Gastrocnemius medialis (tissue), 4 donors: ENCODE measurements around the gene CARD11. TPM values are rescaled to one million over a fixed set of nuclear protein-coding genes. Genes with fewer than 3 reads are reported as not detected.

Experiments
- ATAC-seq, 2 donors: fragments of 150-250 bp; one replicate each; pipeline ENCODE4 v1.9.1; 2016
- DNase-seq, 2 donors: peaks; one replicate each; pipeline ENCODE4 v3.0.0-alpha.2; 2019
- H3K27ac ChIP-seq, 4 donors: fragments of 200-600 bp; sonication (generic); 1 replicate in 1 of 4; 2 replicates in 3 of 4; pipeline ENCODE4 v1.5.1; 2016 to 2018; ENCODE audit warnings: mild to moderate bottlenecking in 2 of 4, moderate library complexity in 1 of 4
- H3K27me3 ChIP-seq, 3 donors: fragments of 200-600 bp; sonication (generic) in 2 of 3; 1 replicate in 1 of 3; 2 replicates in 2 of 3; pipeline versions ENCODE4 v1.5.1 to v1.6.0; 2016 to 2019; ENCODE audit warnings: mild to moderate bottlenecking in 1 of 3, moderate library complexity in 1 of 3
- H3K36me3 ChIP-seq, 2 donors: fragments of 200-600 bp; sonication (generic) in 1 of 2; one replicate each; pipeline ENCODE4 v1.5.1; 2017 to 2018
- H3K4me1 ChIP-seq, 2 donors: fragments of 200-600 bp; sonication (generic) in 1 of 2; one replicate each; pipeline ENCODE4 v1.5.1; 2016 to 2017; ENCODE audit warnings: mild to moderate bottlenecking in 2 of 2
- H3K4me3 ChIP-seq, 4 donors: fragments of 200-600 bp; sonication (generic) in 3 of 4; 1 replicate in 1 of 4; 2 replicates in 3 of 4; pipeline ENCODE4 v1.5.1; 2016 to 2019; ENCODE audit warnings: mild to moderate bottlenecking in 2 of 4
- H3K9me3 ChIP-seq, 3 donors: fragments of 200-600 bp; sonication (generic) in 2 of 3; 1 replicate in 1 of 3; 2 replicates in 2 of 3; pipeline ENCODE4 v1.5.1; 2016 to 2019
- POLR2A ChIP-seq, 2 donors: fragments of 450-650 bp; IDR thresholded peaks; one replicate each; pipeline ENCODE4 v1.6.1; 2017; ENCODE audit warnings: antibody characterized with exemption in 2 of 2, mild to moderate bottlenecking in 2 of 2, moderate library complexity in 2 of 2
- in situ Hi-C, 4 donors: fragments of 200-750 bp; cut with MboI; loops; one replicate each; pipeline versions ENCODE4 v1.15.0 to v1.8.0; 2017; ENCODE audit warnings: low sequenced_read_pairs in 4 of 4
- intact Hi-C: fragments of 100-400 bp; cut with DNase I; formaldehyde crosslinking; loops from one replicate; pipeline ENCODE4 v1.15.1; 2023; ENCODE audit warnings: low total_unique reads
- total RNA-seq, 4 donors: library from RNA; depleted of rRNA; stranded (reverse); fragments of >200 nt; gene quantifications; one replicate each; pipeline versions ENCODE4 v1.1.0 to v1.2.3, GENCODE V29; 2016
- TF ChIP-seq, protein P1 (sequence below), 5 experiments: fragments of 450-650 bp in 3 of 5; fragments of 200-600 bp in 2 of 5; sonication (generic) in 2 of 5; IDR thresholded peaks in 4 of 5; conservative IDR thresholded peaks in 1 of 5; 1 replicate in 4 of 5; 2 replicates in 1 of 5; pipeline ENCODE4 v1.5.1; 2016 to 2019; ENCODE audit warnings: antibody characterized with exemption in 5 of 5, mild to moderate bottlenecking in 3 of 5, moderate library complexity in 3 of 5

CARD11 gene
- total RNA-seq, 4 donors from 2014 or later = 0.13 TPM; not detected in 3

DNA sequence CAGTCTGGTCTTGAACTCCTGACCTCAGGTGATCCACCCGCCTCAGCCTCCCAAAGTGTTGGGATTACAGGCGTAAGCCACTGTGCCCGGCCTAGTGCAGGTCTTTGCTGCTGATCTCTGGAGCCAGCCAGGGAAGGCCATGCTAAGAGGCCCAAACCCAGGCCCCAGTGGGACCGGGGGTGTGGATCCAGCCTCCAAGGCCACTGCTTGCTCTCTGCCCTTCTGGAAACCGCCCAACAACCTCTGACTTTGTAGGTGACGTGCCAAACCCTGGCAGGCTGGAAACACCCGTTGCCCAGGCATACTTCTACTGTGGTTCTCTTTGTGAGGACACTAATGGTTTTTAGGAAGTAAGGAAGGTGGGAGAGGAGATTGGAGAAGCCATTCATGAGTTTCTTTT, 116.1 kb downstream of the CARD11 start:
- intact Hi-C loops = no loop called here
- TF ChIP-seq POLR2A (IDR thresholded peaks at IDR 0.05) = no peak
- TF ChIP-seq, protein P1, sequence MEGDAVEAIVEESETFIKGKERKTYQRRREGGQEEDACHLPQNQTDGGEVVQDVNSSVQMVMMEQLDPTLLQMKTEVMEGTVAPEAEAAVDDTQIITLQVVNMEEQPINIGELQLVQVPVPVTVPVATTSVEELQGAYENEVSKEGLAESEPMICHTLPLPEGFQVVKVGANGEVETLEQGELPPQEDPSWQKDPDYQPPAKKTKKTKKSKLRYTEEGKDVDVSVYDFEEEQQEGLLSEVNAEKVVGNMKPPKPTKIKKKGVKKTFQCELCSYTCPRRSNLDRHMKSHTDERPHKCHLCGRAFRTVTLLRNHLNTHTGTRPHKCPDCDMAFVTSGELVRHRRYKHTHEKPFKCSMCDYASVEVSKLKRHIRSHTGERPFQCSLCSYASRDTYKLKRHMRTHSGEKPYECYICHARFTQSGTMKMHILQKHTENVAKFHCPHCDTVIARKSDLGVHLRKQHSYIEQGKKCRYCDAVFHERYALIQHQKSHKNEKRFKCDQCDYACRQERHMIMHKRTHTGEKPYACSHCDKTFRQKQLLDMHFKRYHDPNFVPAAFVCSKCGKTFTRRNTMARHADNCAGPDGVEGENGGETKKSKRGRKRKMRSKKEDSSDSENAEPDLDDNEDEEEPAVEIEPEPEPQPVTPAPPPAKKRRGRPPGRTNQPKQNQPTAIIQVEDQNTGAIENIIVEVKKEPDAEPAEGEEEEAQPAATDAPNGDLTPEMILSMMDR (IDR thresholded peaks at IDR 0.05 in 4 of 5, conservative IDR thresholded peaks at IDR 0.05 in 1 of 5) = no peak
- DNase-seq (no peak), ATAC-seq (no peak)
- Histone ChIP-seq H3K27me3 (peaks cover 35 to 37% (median 36%) of the 10 kb centered on the region in 3 donors), H3K9me3 (no peaks in the 10 kb centered on the region), H3K4me1 (no peaks in the 10 kb centered on the region), H3K27ac (no peak overlapping the region), H3K36me3 (no peaks in the 10 kb centered on the region), H3K4me3 (no peak overlapping the region)
- in situ Hi-C loops = no loop called here

DNA sequence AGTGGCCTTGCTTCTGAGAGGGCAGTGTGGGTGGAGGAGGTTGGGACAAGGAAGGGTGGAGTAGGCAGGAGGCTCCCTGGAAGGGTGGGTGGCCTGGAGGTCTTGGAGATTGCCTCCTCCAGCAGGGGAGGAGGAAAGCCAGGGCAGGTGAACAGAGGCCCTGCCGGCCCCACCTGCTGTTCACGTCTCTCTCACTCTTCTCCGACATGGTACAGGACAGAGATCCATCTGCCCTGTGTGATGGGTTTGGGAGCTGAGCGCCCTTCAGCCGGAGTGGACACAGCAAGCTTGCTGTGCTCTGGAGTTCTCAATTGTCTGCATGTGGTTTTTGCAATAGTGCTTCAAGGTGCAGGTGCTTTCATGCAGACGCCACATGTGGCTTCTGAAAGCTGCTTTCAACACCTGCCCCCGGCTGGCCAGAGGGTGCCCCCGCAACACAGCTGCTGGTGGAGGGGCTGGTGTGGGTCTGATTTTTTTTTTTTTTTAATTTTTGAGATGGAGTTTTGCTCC, 116.7 kb downstream of the CARD11 start:
- H3K4me1 ChIP-seq = no peaks in the 10 kb centered on the region
- no peaks in the 10 kb centered on the region for H3K9me3 ChIP-seq
- H3K4me3 ChIP-seq = no peak overlapping the region
- in situ Hi-C loops = no loop called here
- TF ChIP-seq POLR2A (IDR thresholded peaks at IDR 0.05) = no peak
- TF ChIP-seq, protein P1 (IDR thresholded peaks at IDR 0.05 in 4 of 5, conservative IDR thresholded peaks at IDR 0.05 in 1 of 5) = no peak
- DNase-seq (no peak), ATAC-seq (no peak)
- intact Hi-C loops = no loop called here
- no peak overlapping the region for H3K27ac ChIP-seq
- peaks cover 32 to 36% (median 32%) of the 10 kb centered on the region in 3 donors for H3K27me3 ChIP-seq
- H3K36me3 ChIP-seq = no peaks in the 10 kb centered on the region

DNA sequence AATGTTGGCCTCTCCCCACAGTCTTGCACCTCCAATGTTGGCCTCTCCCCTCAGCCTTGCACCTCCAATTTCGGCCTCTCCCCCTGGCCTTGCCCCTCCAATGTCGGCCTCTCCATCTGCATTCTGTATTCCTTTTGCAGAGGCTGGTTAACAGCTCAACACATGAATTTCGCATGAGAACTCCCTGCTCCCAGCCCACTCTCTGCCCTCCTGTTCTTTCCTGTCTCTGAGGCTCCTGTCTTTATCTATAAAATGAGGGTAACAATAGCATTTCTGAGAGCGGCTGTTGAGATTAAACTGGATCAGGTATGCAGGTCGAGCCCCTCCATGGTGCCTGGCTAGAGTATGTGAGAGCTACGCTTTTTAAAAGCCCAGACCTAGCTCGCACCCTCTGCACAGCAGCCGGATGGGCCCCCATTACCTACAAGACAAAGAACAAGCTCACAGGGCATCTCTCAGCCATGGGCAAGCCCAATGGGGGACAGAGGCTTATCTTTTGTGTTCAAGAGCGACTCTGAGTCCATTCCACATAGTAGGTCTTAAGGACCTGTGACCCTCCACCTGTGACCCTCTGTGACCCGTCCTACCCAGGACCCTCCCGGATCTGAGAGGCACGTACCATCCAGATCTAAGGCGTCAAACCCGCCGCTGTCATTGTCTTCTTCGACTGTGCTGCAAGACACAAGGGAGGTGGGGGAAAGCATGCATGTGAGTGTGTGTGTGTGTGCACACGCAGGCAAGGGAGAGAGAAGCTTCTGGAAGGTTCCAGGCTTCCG, 117.4 kb downstream of the CARD11 start:
- no peak for DNase-seq
- no peak overlapping the region for H3K27ac ChIP-seq
- H3K36me3 ChIP-seq = no peaks in the 10 kb centered on the region
- no peak overlapping the region for H3K4me3 ChIP-seq
- ATAC-seq = no peak
- intact Hi-C loops = no loop called here
- H3K27me3 ChIP-seq = peaks cover 30 to 33% (median 32%) of the 10 kb centered on the region in 3 donors
- no peaks in the 10 kb centered on the region for H3K9me3 ChIP-seq
- TF ChIP-seq, protein P1 (IDR thresholded peaks at IDR 0.05 in 4 of 5, conservative IDR thresholded peaks at IDR 0.05 in 1 of 5) = no peak
- in situ Hi-C loops = no loop called here
- no peaks in the 10 kb centered on the region for H3K4me1 ChIP-seq

DNA sequence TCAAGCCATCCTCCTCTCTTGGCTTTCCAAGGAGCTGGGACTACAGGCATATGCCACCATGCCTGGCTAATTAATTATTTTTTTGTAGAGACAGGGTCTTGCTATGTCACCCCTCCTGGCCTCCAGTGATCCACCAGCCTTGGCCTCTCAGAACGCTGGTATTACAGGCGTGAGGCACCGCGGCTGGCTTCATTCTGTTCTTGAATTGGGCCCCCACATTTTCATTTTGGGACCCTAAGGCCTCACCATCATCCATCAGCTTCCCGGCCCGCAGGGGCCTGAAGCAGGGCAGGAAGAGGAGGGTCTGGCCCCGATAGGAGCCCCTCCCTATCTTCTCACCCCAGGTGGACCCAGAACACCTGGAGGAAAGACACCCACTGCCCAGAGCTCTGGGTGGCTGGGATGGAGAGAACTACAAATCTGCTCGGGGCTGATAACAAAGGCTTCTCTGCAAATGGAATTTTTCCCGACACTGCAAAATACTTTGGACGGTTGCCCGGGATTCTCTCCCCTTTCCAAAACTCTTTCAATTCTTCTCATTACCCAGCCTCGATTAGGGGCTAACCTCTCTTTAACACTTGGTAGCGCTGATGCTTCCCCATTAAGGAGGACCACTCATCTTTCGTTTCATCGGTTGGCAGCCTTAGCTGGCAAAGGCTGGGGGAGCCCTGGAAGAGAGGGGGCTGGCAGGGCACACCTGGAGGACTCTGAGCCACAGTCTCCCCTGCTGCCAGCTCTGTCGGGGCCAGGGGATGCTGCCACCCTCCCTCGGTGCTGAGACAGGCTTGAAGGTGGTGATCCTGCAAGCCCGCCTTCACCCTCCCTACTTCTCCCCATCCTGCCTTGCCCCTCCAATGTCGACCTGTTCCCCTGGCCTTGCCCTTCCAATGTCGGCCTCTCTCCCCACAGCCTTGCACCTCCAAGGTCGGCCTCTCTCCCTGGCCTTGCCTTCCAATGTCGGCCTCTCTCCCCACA, 118.5 kb downstream of the CARD11 start:
- Histone ChIP-seq H3K4me3 (no peak overlapping the region), H3K4me1 (no peaks in the 10 kb centered on the region), H3K27ac (no peak overlapping the region), H3K36me3 (no peaks in the 10 kb centered on the region), H3K27me3 (peaks cover 22 to 24% (median 22%) of the 10 kb centered on the region in 3 donors), H3K9me3 (no peaks in the 10 kb centered on the region)
- TF ChIP-seq, protein P1 (IDR thresholded peaks at IDR 0.05 in 4 of 5, conservative IDR thresholded peaks at IDR 0.05 in 1 of 5) = no peak
- TF ChIP-seq POLR2A (IDR thresholded peaks at IDR 0.05) = no peak
- intact Hi-C loops (no loop called here), in situ Hi-C loops (no loop called here)
- ATAC-seq = no peak
- DNase-seq = no peak
